Suprapubic skin (tissue), 4 donors: ENCODE measurements around the gene ARHGDIG. TPM values are rescaled to one million over a fixed set of nuclear protein-coding genes. Genes with fewer than 3 reads are reported as not detected.

Source experiments
- DNase-seq, 2 donors: peaks; one replicate each; pipeline ENCODE4 v3.0.0-alpha.2; 2019; ENCODE audit warnings: low spot score in 2 of 2
- H3K27ac ChIP-seq: fragments of 200-600 bp; sonication (generic); one replicate; pipeline ENCODE4 v1.5.1; 2019
- H3K27me3 ChIP-seq: fragments of 200-600 bp; sonication (generic); one replicate; pipeline ENCODE4 v1.5.1; 2019
- H3K36me3 ChIP-seq: fragments of 200-600 bp; sonication (generic); one replicate; pipeline ENCODE4 v1.5.1; 2019
- H3K4me1 ChIP-seq: fragments of 200-600 bp; sonication (generic); one replicate; pipeline ENCODE4 v1.5.1; 2019
- H3K4me3 ChIP-seq: fragments of 200-600 bp; sonication (generic); one replicate; pipeline ENCODE4 v1.5.1; 2019; ENCODE audit warnings: mild to moderate bottlenecking
- H3K9me3 ChIP-seq: fragments of 200-600 bp; sonication (generic); one replicate; pipeline ENCODE4 v1.5.1; 2019
- CTCF ChIP-seq, 2 donors: fragments of 200-600 bp in 1 of 2; fragments of 450-650 bp in 1 of 2; sonication (generic) in 1 of 2; IDR thresholded peaks; one replicate each; pipeline ENCODE4 v1.5.1; 2016 to 2019; ENCODE audit warnings: antibody characterized with exemption in 2 of 2, mild to moderate bottlenecking in 1 of 2, moderate library complexity in 1 of 2
- EP300 ChIP-seq: sonication (generic); formaldehyde crosslinking; IDR thresholded peaks from one replicate; pipeline ENCODE4 v1.6.1; 2017; ENCODE audit warnings: antibody characterized with exemption
- POLR2A ChIP-seq, 2 donors: fragments of 450-650 bp; IDR thresholded peaks; one replicate each; pipeline ENCODE4 v1.6.1; 2017; ENCODE audit warnings: antibody characterized with exemption in 2 of 2, mild to moderate bottlenecking in 2 of 2, moderate library complexity in 2 of 2
- POLR2AphosphoS5 ChIP-seq, 3 donors: sonication (generic); formaldehyde crosslinking; IDR thresholded peaks; one replicate each; pipeline ENCODE4 v1.6.1; 2017; ENCODE audit warnings: antibody characterized with exemption in 3 of 3
- WGBS: methylation state at CpG from one replicate; pipeline ENCODE4 v1.1.5; 2018; 5-methylcytosine and 5-hydroxymethylcytosine counted together
- total RNA-seq, 4 donors: library from RNA; depleted of rRNA; stranded (reverse); fragments of >200 nt; gene quantifications; one replicate each; pipeline ENCODE4 v1.1.0, GENCODE V29; 2016

Gene ARHGDIG
- total RNA-seq, 4 donors from 2014 or later, result not detected

GRCh38 chr16:270381-271255, 9.8 kb upstream of the ARHGDIG start:
- WGBS, result 93% methylated on average over 16 of the region's 34 CpGs
- H3K4me1 ChIP-seq, result peaks cover 24% of the 10 kb centered on the region

GRCh38 chr16:272633-273546, 7.5 kb upstream of the ARHGDIG start:
- Histone ChIP-seq H3K27ac (no peak overlapping the region), H3K4me1 (peaks cover 26% of the 10 kb centered on the region), H3K9me3 (no peaks in the 10 kb centered on the region), H3K36me3 (no peaks in the 10 kb centered on the region), H3K27me3 (peaks cover 29% of the 10 kb centered on the region), H3K4me3 (no peak overlapping the region)
- no peak for DNase-seq
- no peak for TF ChIP-seq CTCF (IDR thresholded peaks at IDR 0.05)
- no peak for TF ChIP-seq EP300
- TF ChIP-seq POLR2A (IDR thresholded peaks at IDR 0.05), result no peak
- no peak for TF ChIP-seq POLR2AphosphoS5 (IDR thresholded peaks at IDR 0.05)
- WGBS, result 80% methylated on average over 5 of the region's 36 CpGs

More at GRCh38 chr16:270381-271255, 9.8 kb upstream of the ARHGDIG start:
- no peak for DNase-seq
- no peaks in the 10 kb centered on the region for H3K9me3 ChIP-seq
- peaks cover 19% of the 10 kb centered on the region for H3K27me3 ChIP-seq
- H3K4me3 ChIP-seq, result no peak overlapping the region
- TF ChIP-seq POLR2AphosphoS5 (IDR thresholded peaks at IDR 0.05) (no peak), CTCF (IDR thresholded peaks at IDR 0.05) (no peak), EP300 (no peak), POLR2A (IDR thresholded peaks at IDR 0.05) (no peak)
- no peaks in the 10 kb centered on the region for H3K36me3 ChIP-seq
- H3K27ac ChIP-seq, result no peak overlapping the region

- Histone ChIP-seq H3K27me3 (peaks cover 29% of the 10 kb centered on the region), H3K4me3 (no peak overlapping the region), H3K4me1 (peaks cover 18% of the 10 kb centered on the region), H3K36me3 (no peaks in the 10 kb centered on the region), H3K9me3 (no peaks in the 10 kb centered on the region), H3K27ac (no peak overlapping the region)
- DNase-seq, result no peak
- TF ChIP-seq POLR2A (IDR thresholded peaks at IDR 0.05) (no peak), CTCF (IDR thresholded peaks at IDR 0.05) (no peak), POLR2AphosphoS5 (IDR thresholded peaks at IDR 0.05) (no peak), EP300 (no peak)
- WGBS, result 86% methylated on average over 8 of the region's 30 CpGs
Measured at GRCh38 chr16:273547-274421, 6.6 kb upstream of the ARHGDIG start.

- H3K4me1 ChIP-seq, result peaks cover 27% of the 10 kb centered on the region
- TF ChIP-seq POLR2AphosphoS5 (IDR thresholded peaks at IDR 0.05), result no peak
- no CpG with 5 or more reads among the region's 58 CpGs for WGBS
- no peak for DNase-seq
- no peak overlapping the region for H3K27ac ChIP-seq
- H3K27me3 ChIP-seq, result peaks cover 37% of the 10 kb centered on the region
- H3K9me3 ChIP-seq, result no peaks in the 10 kb centered on the region
- H3K4me3 ChIP-seq, result peak overlapping the region; percentile 50
- no peaks in the 10 kb centered on the region for H3K36me3 ChIP-seq
Measured at GRCh38 chr16:275041-275641, 5.2 kb upstream of the ARHGDIG start.

GRCh38 chr16:275786-276232, 4.6 kb upstream of the ARHGDIG start, which contains the start of gene RGS11:
TSS of gene RGS11 (minus strand) at chr16:275944. CDS start at chr16:275911, 33 bp downstream.
- peak within 1 kb of the TSS; percentile 50 for H3K4me3 ChIP-seq
- no peak within 1 kb of the TSS for H3K27ac ChIP-seq
- WGBS, result 20% methylated on average over 18 of the region's 56 CpGs
- H3K9me3 ChIP-seq, result no peaks in the 10 kb centered on the region
- no peak for DNase-seq
- peaks cover 41% of the 10 kb centered on the region for H3K27me3 ChIP-seq
- no peaks in the 10 kb centered on the region for H3K36me3 ChIP-seq
- H3K4me1 ChIP-seq, result peaks cover 31% of the 10 kb centered on the region
- no peak for TF ChIP-seq EP300
- TF ChIP-seq POLR2A (IDR thresholded peaks at IDR 0.05), result no peak
- no peak for TF ChIP-seq CTCF (IDR thresholded peaks at IDR 0.05)
- TF ChIP-seq POLR2AphosphoS5 (IDR thresholded peaks at IDR 0.05), result no peak
